GM06990 (cell line): ENCODE results near the gene PROX1.

Experiments
- DNase-seq: peaks from one replicate; pipeline ENCODE4 v3.0.0-alpha.2; 2011; ENCODE audit not compliant: insufficient read length; ENCODE audit errors: extremely low read depth
- H3K27me3 ChIP-seq: replicated peaks from 2 replicates; pipeline ENCODE4 v1.6.0; 2011; ENCODE audit warnings: low read length; ENCODE audit not compliant: control insufficient read depth, insufficient read depth
- H3K36me3 ChIP-seq: 2 replicates; pipeline ENCODE4 v1.5.1; 2011; ENCODE audit warnings: low read length; ENCODE audit not compliant: control insufficient read depth, insufficient read depth
- H3K4me3 ChIP-seq: replicated peaks from 2 replicates; pipeline ENCODE4 v1.5.1; 2011; ENCODE audit warnings: low read depth, mild to moderate bottlenecking, control low read depth, low read length
- TF ChIP-seq, protein P1 (sequence below): IDR thresholded peaks from 2 replicates; pipeline ENCODE4 v1.5.1; 2011; ENCODE audit warnings: low read length, control low read depth, mild to moderate bottlenecking, inconsistent platforms; ENCODE audit not compliant: insufficient read depth, poor library complexity, severe bottlenecking

Gene PROX1

GRCh38 chr1:214003233-214003632 is 15.5 kb downstream of the PROX1 start:
- no peaks in the 10 kb centered on the region for H3K27me3 ChIP-seq
- TF ChIP-seq, protein P1, sequence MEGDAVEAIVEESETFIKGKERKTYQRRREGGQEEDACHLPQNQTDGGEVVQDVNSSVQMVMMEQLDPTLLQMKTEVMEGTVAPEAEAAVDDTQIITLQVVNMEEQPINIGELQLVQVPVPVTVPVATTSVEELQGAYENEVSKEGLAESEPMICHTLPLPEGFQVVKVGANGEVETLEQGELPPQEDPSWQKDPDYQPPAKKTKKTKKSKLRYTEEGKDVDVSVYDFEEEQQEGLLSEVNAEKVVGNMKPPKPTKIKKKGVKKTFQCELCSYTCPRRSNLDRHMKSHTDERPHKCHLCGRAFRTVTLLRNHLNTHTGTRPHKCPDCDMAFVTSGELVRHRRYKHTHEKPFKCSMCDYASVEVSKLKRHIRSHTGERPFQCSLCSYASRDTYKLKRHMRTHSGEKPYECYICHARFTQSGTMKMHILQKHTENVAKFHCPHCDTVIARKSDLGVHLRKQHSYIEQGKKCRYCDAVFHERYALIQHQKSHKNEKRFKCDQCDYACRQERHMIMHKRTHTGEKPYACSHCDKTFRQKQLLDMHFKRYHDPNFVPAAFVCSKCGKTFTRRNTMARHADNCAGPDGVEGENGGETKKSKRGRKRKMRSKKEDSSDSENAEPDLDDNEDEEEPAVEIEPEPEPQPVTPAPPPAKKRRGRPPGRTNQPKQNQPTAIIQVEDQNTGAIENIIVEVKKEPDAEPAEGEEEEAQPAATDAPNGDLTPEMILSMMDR, result no peak
- no peak for DNase-seq
- no peak overlapping the region for H3K4me3 ChIP-seq
- no peaks in the 10 kb centered on the region for H3K36me3 ChIP-seq

DNA sequence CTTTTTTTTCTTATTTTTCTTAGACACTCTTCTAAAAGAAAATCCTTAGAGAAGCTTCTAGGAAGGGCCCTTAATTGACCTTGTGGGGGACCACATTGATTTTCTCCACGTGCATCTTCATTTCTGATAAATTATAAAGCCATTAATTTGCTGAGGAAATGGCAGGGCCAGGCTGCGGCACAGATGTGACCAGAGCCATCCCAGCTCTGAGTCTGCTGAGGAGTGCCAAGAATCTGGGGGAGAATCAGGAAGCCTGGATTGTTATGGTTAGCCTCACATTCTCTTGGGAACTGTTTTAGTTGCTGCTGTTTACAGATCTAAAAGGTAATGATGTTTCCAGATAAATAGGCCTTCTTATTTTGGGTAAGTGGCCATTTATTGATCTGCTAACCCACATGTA is 16.2 kb downstream of the PROX1 start:
- no peaks in the 10 kb centered on the region for H3K27me3 ChIP-seq
- TF ChIP-seq, protein P1, result no peak
- H3K4me3 ChIP-seq, result no peak overlapping the region
- no peak for DNase-seq
- H3K36me3 ChIP-seq, result no peaks in the 10 kb centered on the region

- H3K27me3 ChIP-seq, result no peaks in the 10 kb centered on the region
- no peak for DNase-seq
- H3K36me3 ChIP-seq, result no peaks in the 10 kb centered on the region
- TF ChIP-seq, protein P1, result no peak
- H3K4me3 ChIP-seq, result no peak overlapping the region
Observed at GRCh38 chr1:214004795-214005194, 17.0 kb downstream of the PROX1 start.

GRCh38 chr1:214005708-214006107 is 17.9 kb downstream of the PROX1 start:
- H3K4me3 ChIP-seq, result no peak overlapping the region
- TF ChIP-seq, protein P1, result no peak

GRCh38 chr1:214006845-214007244 is 19.1 kb downstream of the PROX1 start:
- TF ChIP-seq, protein P1, result no peak
- no peak overlapping the region for H3K4me3 ChIP-seq
- DNase-seq, result no peak
- no peaks in the 10 kb centered on the region for H3K27me3 ChIP-seq
- no peaks in the 10 kb centered on the region for H3K36me3 ChIP-seq

More at GRCh38 chr1:214005708-214006107, 17.9 kb downstream of the PROX1 start:
- no peaks in the 10 kb centered on the region for H3K36me3 ChIP-seq
- H3K27me3 ChIP-seq, result no peaks in the 10 kb centered on the region
- DNase-seq, result no peak

DNA sequence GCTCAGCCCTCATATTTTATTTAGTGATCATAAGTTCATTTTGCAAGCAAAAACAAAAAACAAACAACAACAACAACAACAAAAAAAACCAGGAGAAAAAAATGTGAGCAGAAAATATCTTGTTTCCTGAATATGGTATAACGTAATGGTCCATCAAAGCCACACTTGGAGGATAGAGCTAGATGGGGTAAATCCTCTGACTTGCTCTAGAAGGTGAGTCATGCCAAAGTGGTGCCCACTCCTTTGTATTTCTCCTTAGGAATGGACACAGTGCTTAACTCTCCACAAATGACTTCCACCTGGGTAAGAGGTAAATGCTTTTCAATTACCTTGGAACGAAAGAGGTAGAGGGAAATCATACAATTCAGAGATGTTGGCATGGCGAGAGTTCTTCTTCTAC is 20.6 kb downstream of the PROX1 start:
- H3K27me3 ChIP-seq, result no peaks in the 10 kb centered on the region
- H3K36me3 ChIP-seq, result no peaks in the 10 kb centered on the region

More for the DNA sequence above, 20.6 kb downstream of the PROX1 start:
- H3K4me3 ChIP-seq, result no peak overlapping the region
- TF ChIP-seq, protein P1, result no peak
- no peak for DNase-seq
